HEK293 (cell line): Measurements from ENCODE around the gene TBL1X.

Source experiments
- OSR2 ChIP-seq: fragments of 450-650 bp; formaldehyde crosslinking; IDR thresholded peaks from 2 replicates; pipeline ENCODE4 v1.5.1; 2016; ENCODE audit warnings: missing biosample characterization, missing genetic modification characterization
- YY1 ChIP-seq: fragments of 450-650 bp; formaldehyde crosslinking; IDR thresholded peaks from 2 replicates; pipeline ENCODE4 v1.5.1; 2018; ENCODE audit warnings: missing biosample characterization, missing genetic modification characterization
- ZFP41 ChIP-seq: fragments of 450-650 bp; formaldehyde crosslinking; IDR thresholded peaks from 2 replicates; pipeline ENCODE4 v1.5.1; 2016; ENCODE audit warnings: missing biosample characterization, missing genetic modification characterization, borderline replicate concordance
- ZNF202 ChIP-seq: fragments of 450-650 bp; formaldehyde crosslinking; IDR thresholded peaks from 2 replicates; pipeline ENCODE4 v1.5.1; 2016; ENCODE audit warnings: missing biosample characterization, missing genetic modification characterization, borderline replicate concordance
- ZNF266 ChIP-seq: fragments of 450-650 bp; formaldehyde crosslinking; IDR thresholded peaks from 2 replicates; pipeline ENCODE4 v1.5.1; 2016; ENCODE audit warnings: missing biosample characterization, missing genetic modification characterization, low read depth
- ZNF660 ChIP-seq: fragments of 450-650 bp; IDR thresholded peaks from 2 replicates; pipeline ENCODE4 v1.5.1; 2018; ENCODE audit warnings: missing biosample characterization, mild to moderate bottlenecking, missing genetic modification characterization
- ZSCAN30 ChIP-seq: fragments of 450-650 bp; IDR thresholded peaks from 2 replicates; pipeline ENCODE4 v1.5.1; 2018; ENCODE audit warnings: missing biosample characterization, mild to moderate bottlenecking, missing genetic modification characterization, moderate library complexity
- TF ChIP-seq, protein P1 (sequence below): fragments of 450-650 bp; formaldehyde crosslinking; IDR thresholded peaks from 2 replicates; pipeline ENCODE4 v1.5.1; 2016; ENCODE audit warnings: missing biosample characterization, missing genetic modification characterization
- TF ChIP-seq, protein P2 (sequence below): fragments of 450-650 bp; formaldehyde crosslinking; IDR thresholded peaks from 2 replicates; pipeline ENCODE4 v1.5.1; 2016; ENCODE audit warnings: missing biosample characterization, missing genetic modification characterization

DNA sequence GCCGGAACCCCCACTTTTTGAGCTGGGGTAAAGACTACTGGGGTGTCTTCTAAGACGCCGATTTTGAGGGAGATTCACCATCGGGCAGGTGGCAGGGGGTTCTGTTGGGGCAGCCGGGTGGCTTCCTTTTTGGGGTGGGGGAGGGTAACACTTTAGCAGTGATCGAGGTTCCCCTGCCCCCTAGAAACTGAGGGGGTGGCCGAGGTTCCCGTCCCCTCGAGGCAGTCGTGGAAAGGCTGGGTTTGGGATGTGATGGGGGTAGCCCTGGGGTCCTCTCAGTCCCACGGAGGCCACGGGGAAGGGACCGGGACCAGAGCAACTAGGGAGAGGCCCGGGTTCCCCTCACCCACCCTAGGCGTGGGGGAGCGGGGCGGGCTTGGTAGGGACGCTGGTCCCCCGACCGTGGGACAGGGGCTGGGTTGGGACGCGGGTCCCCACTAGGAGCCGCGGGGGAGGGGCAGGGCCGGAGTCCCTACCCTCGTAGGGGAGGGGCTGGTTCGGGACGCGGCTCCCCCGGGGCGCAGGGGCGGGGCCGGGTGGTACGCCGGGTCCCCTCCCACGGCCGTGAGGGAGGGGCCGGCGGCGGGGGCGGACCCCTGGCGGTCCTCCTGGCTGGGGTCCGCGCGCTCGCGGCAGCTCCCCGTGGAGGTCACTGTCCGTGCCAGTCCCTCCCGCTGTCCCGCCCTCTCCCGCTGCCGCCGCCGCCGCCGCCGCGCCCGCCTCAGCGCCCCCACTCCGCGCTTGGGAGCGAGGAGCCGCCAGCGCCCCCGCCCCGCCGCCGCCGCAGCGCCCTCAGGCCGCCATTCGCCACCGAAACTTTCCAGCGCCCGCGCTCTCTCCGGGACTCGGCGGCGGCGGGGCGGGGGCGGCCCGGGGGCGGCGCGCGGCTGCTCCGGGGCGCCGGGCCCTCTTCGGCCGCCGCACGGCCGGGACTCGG is at the start of gene TBL1X:
- TF ChIP-seq ZNF660 (no peak), YY1 (tag by site-specific recombination) (no peak), OSR2 (tag by site-specific recombination) (no peak), ZNF266 (tag by site-specific recombination) (no peak), ZNF202 (tag by site-specific recombination) (no peak), ZFP41 (no peak), ZSCAN30 (no peak)
- TF ChIP-seq, protein P1, sequence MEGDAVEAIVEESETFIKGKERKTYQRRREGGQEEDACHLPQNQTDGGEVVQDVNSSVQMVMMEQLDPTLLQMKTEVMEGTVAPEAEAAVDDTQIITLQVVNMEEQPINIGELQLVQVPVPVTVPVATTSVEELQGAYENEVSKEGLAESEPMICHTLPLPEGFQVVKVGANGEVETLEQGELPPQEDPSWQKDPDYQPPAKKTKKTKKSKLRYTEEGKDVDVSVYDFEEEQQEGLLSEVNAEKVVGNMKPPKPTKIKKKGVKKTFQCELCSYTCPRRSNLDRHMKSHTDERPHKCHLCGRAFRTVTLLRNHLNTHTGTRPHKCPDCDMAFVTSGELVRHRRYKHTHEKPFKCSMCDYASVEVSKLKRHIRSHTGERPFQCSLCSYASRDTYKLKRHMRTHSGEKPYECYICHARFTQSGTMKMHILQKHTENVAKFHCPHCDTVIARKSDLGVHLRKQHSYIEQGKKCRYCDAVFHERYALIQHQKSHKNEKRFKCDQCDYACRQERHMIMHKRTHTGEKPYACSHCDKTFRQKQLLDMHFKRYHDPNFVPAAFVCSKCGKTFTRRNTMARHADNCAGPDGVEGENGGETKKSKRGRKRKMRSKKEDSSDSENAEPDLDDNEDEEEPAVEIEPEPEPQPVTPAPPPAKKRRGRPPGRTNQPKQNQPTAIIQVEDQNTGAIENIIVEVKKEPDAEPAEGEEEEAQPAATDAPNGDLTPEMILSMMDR (tag by site-specific recombination) = no peak
- TF ChIP-seq, protein P2, sequence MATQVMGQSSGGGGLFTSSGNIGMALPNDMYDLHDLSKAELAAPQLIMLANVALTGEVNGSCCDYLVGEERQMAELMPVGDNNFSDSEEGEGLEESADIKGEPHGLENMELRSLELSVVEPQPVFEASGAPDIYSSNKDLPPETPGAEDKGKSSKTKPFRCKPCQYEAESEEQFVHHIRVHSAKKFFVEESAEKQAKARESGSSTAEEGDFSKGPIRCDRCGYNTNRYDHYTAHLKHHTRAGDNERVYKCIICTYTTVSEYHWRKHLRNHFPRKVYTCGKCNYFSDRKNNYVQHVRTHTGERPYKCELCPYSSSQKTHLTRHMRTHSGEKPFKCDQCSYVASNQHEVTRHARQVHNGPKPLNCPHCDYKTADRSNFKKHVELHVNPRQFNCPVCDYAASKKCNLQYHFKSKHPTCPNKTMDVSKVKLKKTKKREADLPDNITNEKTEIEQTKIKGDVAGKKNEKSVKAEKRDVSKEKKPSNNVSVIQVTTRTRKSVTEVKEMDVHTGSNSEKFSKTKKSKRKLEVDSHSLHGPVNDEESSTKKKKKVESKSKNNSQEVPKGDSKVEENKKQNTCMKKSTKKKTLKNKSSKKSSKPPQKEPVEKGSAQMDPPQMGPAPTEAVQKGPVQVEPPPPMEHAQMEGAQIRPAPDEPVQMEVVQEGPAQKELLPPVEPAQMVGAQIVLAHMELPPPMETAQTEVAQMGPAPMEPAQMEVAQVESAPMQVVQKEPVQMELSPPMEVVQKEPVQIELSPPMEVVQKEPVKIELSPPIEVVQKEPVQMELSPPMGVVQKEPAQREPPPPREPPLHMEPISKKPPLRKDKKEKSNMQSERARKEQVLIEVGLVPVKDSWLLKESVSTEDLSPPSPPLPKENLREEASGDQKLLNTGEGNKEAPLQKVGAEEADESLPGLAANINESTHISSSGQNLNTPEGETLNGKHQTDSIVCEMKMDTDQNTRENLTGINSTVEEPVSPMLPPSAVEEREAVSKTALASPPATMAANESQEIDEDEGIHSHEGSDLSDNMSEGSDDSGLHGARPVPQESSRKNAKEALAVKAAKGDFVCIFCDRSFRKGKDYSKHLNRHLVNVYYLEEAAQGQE (tag by site-specific recombination) = no peak
